Adrenal gland (tissue), 12 donors: ENCODE measurements around the gene ARSD. TPM values are rescaled to one million over a fixed set of nuclear protein-coding genes. Genes with fewer than 3 reads are reported as not detected.
"Not testable (repeated sequence)": the region's sequence is repeated elsewhere in the genome, so short reads cannot be mapped to it uniquely, and the experiment has no call there.

Experiments
- DNase-seq, 7 donors: peaks; one replicate each; pipeline ENCODE4 v3.0.0-alpha.2; 2019 to 2020
- H3K27ac ChIP-seq, 5 donors: fragments of 200-600 bp; sonication (generic) in 4 of 5; 1 replicate in 3 of 5; 2 replicates in 2 of 5; pipeline versions ENCODE4 v1.5.1 to v1.8.0; 2016 to 2020; ENCODE audit warnings: mild to moderate bottlenecking in 1 of 5
- H3K27me3 ChIP-seq: fragments of 200-600 bp; 2 replicates; pipeline ENCODE4 v1.8.0; 2021
- H3K36me3 ChIP-seq, 2 donors: fragments of 200-600 bp; replicated peaks in 1 of 2; 1 replicate in 1 of 2; 2 replicates in 1 of 2; pipeline versions ENCODE4 v1.5.1 to v1.8.0; 2018 to 2022
- H3K4me1 ChIP-seq, 2 donors: fragments of 200-600 bp; replicated peaks in 1 of 2; 1 replicate in 1 of 2; 2 replicates in 1 of 2; pipeline versions ENCODE4 v1.5.1 to v1.8.0; 2018 to 2021
- H3K4me3 ChIP-seq, 4 donors: fragments of 200-600 bp; sonication (generic) in 3 of 4; one replicate each; pipeline ENCODE4 v1.5.1; 2016 to 2018
- H3K9me3 ChIP-seq, 3 donors: fragments of 200-600 bp; sonication (generic) in 1 of 3; replicated peaks in 1 of 3; 1 replicate in 2 of 3; 2 replicates in 1 of 3; pipeline versions ENCODE4 v1.5.1 to v1.8.0; 2016 to 2021
- CTCF ChIP-seq, 6 experiments: fragments of 450-650 bp in 4 of 6; fragments of 200-600 bp in 2 of 6; sonication (generic) in 1 of 6; IDR thresholded peaks; 1 replicate in 5 of 6; 2 replicates in 1 of 6; pipeline versions ENCODE4 v1.5.1 to v1.8.0; 2016 to 2021; ENCODE audit warnings: antibody characterized with exemption in 6 of 6, mild to moderate bottlenecking in 2 of 6, moderate library complexity in 1 of 6
- POLR2A ChIP-seq, 2 donors: fragments of 450-650 bp; IDR thresholded peaks; one replicate each; pipeline ENCODE4 v1.6.1; 2017; ENCODE audit warnings: antibody characterized with exemption in 2 of 2, mild to moderate bottlenecking in 2 of 2, moderate library complexity in 1 of 2
- WGBS, 4 donors: extraction: QIAGEN DNeasy Blood & Tissue Kit in 2 of 4; methylation state at CpG; one replicate each; pipeline versions ENCODE4 v1.1.5 to v1.1.7; 2013 to 2017; 5-methylcytosine and 5-hydroxymethylcytosine counted together
- intact Hi-C, 2 donors: fragments of 100-400 bp; cut with DNase I; formaldehyde crosslinking; loops; one replicate each; pipeline versions ENCODE4 v1.14.1 to v1.15.0; 2022 to 2023
- polyA plus RNA-seq, 3 donors: library from polyadenylated mRNA; stranded (reverse); fragments of 200-250 nt in 2 of 3; fragments of 350-450 nt in 1 of 3; fragmentation: Illumina TruSeq in 1 of 3; extraction: RNeasy Lipid Tissue Mini Kit (QIAGEN cat#74804) in 1 of 3; gene quantifications; one replicate each; pipeline ENCODE4 v1.2.3, GENCODE V29; 2013 to 2014
- total RNA-seq, 9 donors: library from RNA; depleted of rRNA in 4 of 9; stranded (reverse); fragments of >200 nt in 4 of 9; fragments of 120-200 nt in 1 of 9; fragmentation: NEBNext Ultra II Directional in 1 of 9; extraction: Animal tissue kit (Norgen Biotek cat#: 25700) in 1 of 9; gene quantifications; one replicate each; pipeline versions ENCODE4 v1.1.0 to v1.2.4, GENCODE V29; 2013 to 2023
- donor health status: healthy with polysubstance abuse.
- donor health status: Bipolar disorder and iron deficiency.
- donor health status: DM: yes; HTN: yes; CAD: no.
- donor health status: DM: no; HTN: no; CAD: no.
- donor health status: DM: no; HTN: no; CAD: no.
- donor health status: DM: yes; HTN: yes; CAD: no.

The ARSD gene
- total and polyA plus RNA-seq, 12 donors, result 9.9 to 24.9 (median 17.0) TPM

GRCh38 chrX:2889706-2890490 is 39.2 kb downstream of the ARSD start:
- peak overlapping the region in 2 of 4 donors; percentile 34 to 40 for H3K4me3 ChIP-seq
- DNase-seq, H3K36me3 ChIP-seq, H3K4me1 ChIP-seq, H3K9me3 ChIP-seq, intact Hi-C loops, H3K27me3 ChIP-seq, H3K27ac ChIP-seq: not testable (repeated sequence)
- TF ChIP-seq CTCF (IDR thresholded peaks at IDR 0.05), result peak in 3 of 6 experiments; percentile 6 to 19 (median 10)
- WGBS, 4 donors, result 28 to 42% (median 36%) methylated on average over 15 of the region's 15 CpGs

GRCh38 chrX:2889045-2889605 is 40.0 kb downstream of the ARSD start:
- H3K4me1 ChIP-seq, result no peaks in the 10 kb centered on the region
- 30 to 48% (median 37%) methylated on average over 8 to 11 of the region's 11 CpGs for WGBS, 4 donors
- DNase-seq, result no peak
- no peak for TF ChIP-seq CTCF (IDR thresholded peaks at IDR 0.05)
- TF ChIP-seq POLR2A (IDR thresholded peaks at IDR 0.05), result no peak
- no peaks in the 10 kb centered on the region for H3K9me3 ChIP-seq
- H3K27ac ChIP-seq, result no peak overlapping the region
- H3K4me3 ChIP-seq, result peak overlapping the region in 2 of 4 donors; percentile 34 to 40
- H3K27me3 ChIP-seq, result no peaks in the 10 kb centered on the region
- H3K36me3 ChIP-seq, result no peaks in the 10 kb centered on the region
- intact Hi-C loops, result no loop called here

GRCh38 chrX:2888309-2888708 is 40.8 kb downstream of the ARSD start:
- Histone ChIP-seq H3K4me3 (no peak overlapping the region), H3K27me3 (no peaks in the 10 kb centered on the region), H3K9me3 (no peaks in the 10 kb centered on the region), H3K27ac (no peak overlapping the region), H3K4me1 (no peaks in the 10 kb centered on the region), H3K36me3 (no peaks in the 10 kb centered on the region)
- TF ChIP-seq POLR2A (IDR thresholded peaks at IDR 0.05) (no peak), CTCF (IDR thresholded peaks at IDR 0.05) (no peak)
- intact Hi-C loops, result no loop called here
- 81 to 86% (median 83%) methylated on average over 7 of the region's 7 CpGs for WGBS, 4 donors
- no peak for DNase-seq

GRCh38 chrX:2883770-2884169 is 45.4 kb downstream of the ARSD start:
- TF ChIP-seq POLR2A (IDR thresholded peaks at IDR 0.05), result no peak
- no peak for TF ChIP-seq CTCF (IDR thresholded peaks at IDR 0.05)
- no peaks in the 10 kb centered on the region for H3K36me3 ChIP-seq
- no peaks in the 10 kb centered on the region for H3K27me3 ChIP-seq
- H3K4me1 ChIP-seq, result no peaks in the 10 kb centered on the region
- no peaks in the 10 kb centered on the region for H3K9me3 ChIP-seq
- H3K4me3 ChIP-seq, result no peak overlapping the region
- 93 to 97% (median 95%) methylated on average over 4 to 14 of the region's 14 CpGs for WGBS, 4 donors
- no peak overlapping the region for H3K27ac ChIP-seq
- intact Hi-C loops, result no loop called here
- no peak for DNase-seq
